ENCODE results near the gene HACD2. TPM values are rescaled to one million over a fixed set of nuclear protein-coding genes. Genes with fewer than 3 reads are reported as not detected.

Gene HACD2
- total RNA-seq: 10 to 100 TPM; 18.2 to 23.2 (median 20.7) TPM
- 25.1 TPM for total RNA-seq (2013)
- 19.9 to 67.7 (median 39.8) reads per million in 29 experiments for total RNA-seq

GRCh38 chr3:123584988-123585937 lies at the start of gene HACD2:
Gene HACD2, minus strand, starts transcription at chr3:123585053. Its CDS starts 26 bp downstream, at chr3:123585027.
- Mint-ChIP-seq H3K27me3 (no peaks in the 10 kb centered on the region), H3K4me1 (peaks cover 26 to 30% (median 26%) of the 10 kb centered on the region in 3 donors), H3K27ac (peak within 1 kb of the TSS; percentile 56 to 87), H3K4me3 (no peak within 1 kb of the TSS), H3K9me3 (peaks cover 0 to 6% (median 0%) of the 10 kb centered on the region in 3 donors), H3K36me3 (peaks cover 26% of the 10 kb centered on the region)
- peak within 1 kb of the TSS; percentile 79 for H3K27ac ChIP-seq (ENCODE audit: low read length)
- 0% methylated on average over 51 of the region's 54 CpGs for WGBS (ENCODE audit: insufficient coverage)
- no peaks in the 10 kb centered on the region for H3K27me3 ChIP-seq (replicated peaks in 1 of 2; ENCODE audit: control insufficient read depth in 2 of 2, extremely low read depth in 1 of 2, insufficient read depth in 2 of 2, low read length in 1 of 2)
- CTCF ChIA-PET: interaction anchor here in 1 of 2 donors (0.5 kb wide), 1 partner anchor 1128 kb away, joined by 3 read pairs; no protein-coding TSS in a partner anchor
- POLR2A ChIA-PET: interaction anchor here in 1 of 2 donors (1.0 kb wide), 1 partner anchor 383 kb away, joined by 5 read pairs; the partner anchor contains the start of gene SEC22A
- ATAC-seq (replicated peaks in 1 of 4) (peak; percentile 92 to 94 (median 93)), DNase-seq (peak; percentile 85 to 96 (median 92))
- peaks cover 0 to 11% of the 10 kb centered on the region in 2 donors for H3K36me3 ChIP-seq (ENCODE audit: control insufficient read depth in 2 of 2, extremely low read depth in 1 of 2, insufficient read depth in 1 of 2, low read length in 1 of 2)
- peaks cover 10 to 15% of the 10 kb centered on the region in 2 experiments for H3K4me1 ChIP-seq (ENCODE audit: control insufficient read depth in 1 of 2, extremely low read depth in 1 of 2, insufficient read depth in 2 of 2, low read length in 2 of 2)
- H3K9me3 ChIP-seq: no peaks in the 10 kb centered on the region
- peak within 1 kb of the TSS; percentile 83 to 99 for H3K4me3 ChIP-seq (ENCODE audit: control insufficient read depth in 1 of 2, extremely low read depth in 1 of 2, low read length in 1 of 2)

GRCh38 chr3:123634149-123635051 lies 49.5 kb upstream of the HACD2 start:
- H3K27ac Mint-ChIP-seq: no peak overlapping the region
- ATAC-seq (replicated peaks in 1 of 4) (no peak), DNase-seq (no peak)
- WGBS (ENCODE audit: insufficient coverage): 87% methylated on average over 9 of the region's 15 CpGs
- H3K27me3 ChIP-seq (replicated peaks in 1 of 2; ENCODE audit: control insufficient read depth in 2 of 2, extremely low read depth in 1 of 2, insufficient read depth in 2 of 2, low read length in 1 of 2): peaks cover 0 to 8% of the 10 kb centered on the region in 2 experiments
- H3K9me3 ChIP-seq: no peaks in the 10 kb centered on the region
- H3K4me1 ChIP-seq (ENCODE audit: control insufficient read depth in 1 of 2, extremely low read depth in 1 of 2, insufficient read depth in 2 of 2, low read length in 2 of 2): no peaks in the 10 kb centered on the region
- CTCF ChIA-PET: no interaction called here
- peaks cover 0 to 7% of the 10 kb centered on the region in 2 donors for H3K36me3 ChIP-seq (ENCODE audit: control insufficient read depth in 2 of 2, extremely low read depth in 1 of 2, insufficient read depth in 1 of 2, low read length in 1 of 2)
- no peak overlapping the region for H3K4me3 Mint-ChIP-seq
- no peak overlapping the region for H3K4me3 ChIP-seq (ENCODE audit: control insufficient read depth in 1 of 2, extremely low read depth in 1 of 2, low read length in 1 of 2)
- POLR2A ChIA-PET: interaction anchor here in 1 of 2 donors (0.5 kb wide), 1 partner anchor 1855 kb away, joined by 3 read pairs; no protein-coding TSS in a partner anchor
- H3K4me1 Mint-ChIP-seq: no peaks in the 10 kb centered on the region
- no peaks in the 10 kb centered on the region for H3K9me3 Mint-ChIP-seq
- peaks cover 21% of the 10 kb centered on the region for H3K36me3 Mint-ChIP-seq
- no peak overlapping the region for H3K27ac ChIP-seq (ENCODE audit: low read length)
- no peaks in the 10 kb centered on the region for H3K27me3 Mint-ChIP-seq

- no peak for DNase-seq
- POLR2A ChIA-PET: no interaction called here
- no peaks in the 10 kb centered on the region for H3K4me1 ChIP-seq (ENCODE audit: control insufficient read depth in 1 of 2, extremely low read depth in 1 of 2, insufficient read depth in 2 of 2, low read length in 2 of 2)
- no peaks in the 10 kb centered on the region for H3K9me3 Mint-ChIP-seq
- CTCF ChIA-PET: no interaction called here
- no peak overlapping the region for H3K4me3 ChIP-seq (ENCODE audit: control insufficient read depth in 1 of 2, extremely low read depth in 1 of 2, low read length in 1 of 2)
- H3K27me3 ChIP-seq (replicated peaks in 1 of 2; ENCODE audit: control insufficient read depth in 2 of 2, extremely low read depth in 1 of 2, insufficient read depth in 2 of 2, low read length in 1 of 2): peaks cover 0 to 10% of the 10 kb centered on the region in 2 experiments
- H3K36me3 Mint-ChIP-seq: peaks cover 25% of the 10 kb centered on the region
- no peak overlapping the region for H3K27ac Mint-ChIP-seq
- H3K4me1 Mint-ChIP-seq: no peaks in the 10 kb centered on the region
- peaks cover 1 to 2% of the 10 kb centered on the region in 2 donors for H3K27me3 Mint-ChIP-seq
- no peak overlapping the region for H3K4me3 Mint-ChIP-seq
- H3K9me3 ChIP-seq: no peaks in the 10 kb centered on the region
- WGBS (ENCODE audit: insufficient coverage): 100% methylated on average over 1 of the region's 2 CpGs
- no peak for ATAC-seq (replicated peaks in 1 of 4)
- no peak overlapping the region for H3K27ac ChIP-seq (ENCODE audit: low read length)
- peaks cover 0 to 7% of the 10 kb centered on the region in 2 donors for H3K36me3 ChIP-seq (ENCODE audit: control insufficient read depth in 2 of 2, extremely low read depth in 1 of 2, insufficient read depth in 1 of 2, low read length in 1 of 2)
Observed at GRCh38 chr3:123633530-123633929, 48.7 kb upstream of the HACD2 start.

GRCh38 chr3:123632161-123632655 lies 47.4 kb upstream of the HACD2 start:
- Histone ChIP-seq H3K9me3 (no peaks in the 10 kb centered on the region), H3K36me3 (ENCODE audit: control insufficient read depth in 2 of 2, extremely low read depth in 1 of 2, insufficient read depth in 1 of 2, low read length in 1 of 2) (peaks cover 0 to 7% of the 10 kb centered on the region in 2 donors), H3K4me1 (ENCODE audit: control insufficient read depth in 1 of 2, extremely low read depth in 1 of 2, insufficient read depth in 2 of 2, low read length in 2 of 2) (no peaks in the 10 kb centered on the region), H3K27ac (ENCODE audit: low read length) (no peak overlapping the region), H3K4me3 (ENCODE audit: control insufficient read depth in 1 of 2, extremely low read depth in 1 of 2, low read length in 1 of 2) (no peak overlapping the region), H3K27me3 (replicated peaks in 1 of 2; ENCODE audit: control insufficient read depth in 2 of 2, extremely low read depth in 1 of 2, insufficient read depth in 2 of 2, low read length in 1 of 2) (peaks cover 0 to 16% of the 10 kb centered on the region in 2 experiments)
- ChIA-PET POLR2A (no interaction called here), CTCF (no interaction called here)
- Mint-ChIP-seq H3K27ac (no peak overlapping the region), H3K4me3 (no peak overlapping the region), H3K9me3 (no peaks in the 10 kb centered on the region), H3K36me3 (peaks cover 25% of the 10 kb centered on the region), H3K4me1 (no peaks in the 10 kb centered on the region), H3K27me3 (peaks cover 5 to 6% of the 10 kb centered on the region in 2 donors)
- WGBS (ENCODE audit: insufficient coverage): 94% methylated on average over 3 of the region's 6 CpGs
- DNase-seq (no peak), ATAC-seq (replicated peaks in 1 of 4) (no peak)

GRCh38 chr3:123629747-123630047 lies 44.8 kb upstream of the HACD2 start:
- no peaks in the 10 kb centered on the region for H3K9me3 ChIP-seq
- H3K4me3 Mint-ChIP-seq: no peak overlapping the region
- H3K27ac ChIP-seq (ENCODE audit: low read length): no peak overlapping the region
- peaks cover 0 to 22% of the 10 kb centered on the region in 2 experiments for H3K27me3 ChIP-seq (replicated peaks in 1 of 2; ENCODE audit: control insufficient read depth in 2 of 2, extremely low read depth in 1 of 2, insufficient read depth in 2 of 2, low read length in 1 of 2)
- ATAC-seq (replicated peaks in 1 of 4) (no peak), DNase-seq (no peak)
- H3K36me3 Mint-ChIP-seq: peaks cover 25% of the 10 kb centered on the region
- H3K4me1 Mint-ChIP-seq: no peaks in the 10 kb centered on the region
- H3K27me3 Mint-ChIP-seq: peaks cover 5 to 6% of the 10 kb centered on the region in 2 donors
- H3K9me3 Mint-ChIP-seq: no peaks in the 10 kb centered on the region
- H3K4me3 ChIP-seq (ENCODE audit: control insufficient read depth in 1 of 2, extremely low read depth in 1 of 2, low read length in 1 of 2): no peak overlapping the region
- 100% methylated on average over 3 of the region's 4 CpGs for WGBS (ENCODE audit: insufficient coverage)
- H3K36me3 ChIP-seq (ENCODE audit: control insufficient read depth in 2 of 2, extremely low read depth in 1 of 2, insufficient read depth in 1 of 2, low read length in 1 of 2): peaks cover 0 to 7% of the 10 kb centered on the region in 2 donors
- no peaks in the 10 kb centered on the region for H3K4me1 ChIP-seq (ENCODE audit: control insufficient read depth in 1 of 2, extremely low read depth in 1 of 2, insufficient read depth in 2 of 2, low read length in 2 of 2)
- CTCF ChIA-PET: no interaction called here
- H3K27ac Mint-ChIP-seq: no peak overlapping the region
- POLR2A ChIA-PET: no interaction called here
